GM19025 (cell line): ENCODE measurements around the gene TMEM101.
"Not testable (repeated sequence)": the region's sequence is repeated elsewhere in the genome, so short reads cannot be mapped to it uniquely, and the experiment has no call there.

Experiments used
- ATAC-seq: cut with Tn5 transposase; IDR thresholded peaks from one replicate; pipeline ENCODE4 v1.9.1; 2021; ENCODE audit warnings: mild to moderate bottlenecking, low read depth, moderate library complexity; ENCODE audit not compliant: unreplicated experiment

TMEM101 gene

DNA sequence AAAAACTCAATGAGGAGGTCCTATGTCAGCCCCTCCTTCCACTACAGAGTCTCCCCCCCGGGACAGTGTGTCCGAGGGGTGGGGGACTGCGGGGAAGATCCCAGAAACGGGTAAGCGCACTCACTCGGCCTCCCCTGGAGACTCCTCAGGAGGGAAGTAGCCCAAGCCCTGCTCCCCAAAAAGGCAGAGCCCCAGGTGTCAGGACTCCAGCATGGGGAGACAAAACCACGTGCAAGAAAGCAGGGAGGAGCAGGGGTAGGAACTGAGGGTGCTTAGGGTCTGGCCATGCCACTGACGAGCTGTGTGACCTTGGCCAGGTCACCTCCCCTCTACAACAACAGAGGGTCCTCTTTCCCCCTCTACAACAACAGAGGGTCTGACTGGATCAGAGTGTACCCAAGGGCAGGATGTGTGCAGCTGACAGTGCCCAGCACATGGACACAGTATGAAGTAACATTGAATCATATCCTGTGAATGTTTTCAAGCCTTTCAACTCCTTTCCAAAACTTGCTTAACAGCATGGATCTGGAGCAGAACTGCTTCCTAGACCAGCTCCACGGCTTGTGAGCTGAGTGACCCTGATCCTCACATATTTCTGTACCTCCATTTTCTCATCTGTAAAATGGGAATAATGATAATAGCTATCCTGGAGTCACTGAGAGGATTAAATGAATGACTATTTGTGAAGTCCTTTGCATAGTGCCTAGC lies 12.5 kb downstream of the TMEM101 start:
- ATAC-seq: no peak

DNA sequence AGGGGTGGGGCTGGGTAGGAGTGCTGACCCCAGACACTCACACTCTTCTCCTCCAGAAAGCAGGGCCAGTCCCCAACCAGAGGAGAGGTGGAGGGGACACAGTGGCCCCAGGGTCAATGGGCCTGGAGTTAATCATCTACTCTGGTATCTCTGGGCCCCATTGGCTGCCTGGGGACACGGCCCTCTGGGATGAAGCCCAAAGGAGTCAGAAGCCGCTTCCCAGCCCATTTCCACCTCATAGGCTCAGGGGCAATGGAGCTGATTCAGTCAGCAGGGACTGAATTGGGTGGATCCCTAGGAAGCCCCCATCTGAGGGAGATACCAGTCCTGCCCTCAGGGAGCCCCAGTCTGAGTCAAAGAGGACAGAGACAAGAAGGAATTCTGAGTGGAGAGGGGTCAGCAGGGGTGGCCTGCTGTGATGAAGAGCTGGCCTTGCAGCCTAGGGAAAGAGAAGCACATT lies 13.3 kb downstream of the TMEM101 start:
- ATAC-seq: no peak

DNA sequence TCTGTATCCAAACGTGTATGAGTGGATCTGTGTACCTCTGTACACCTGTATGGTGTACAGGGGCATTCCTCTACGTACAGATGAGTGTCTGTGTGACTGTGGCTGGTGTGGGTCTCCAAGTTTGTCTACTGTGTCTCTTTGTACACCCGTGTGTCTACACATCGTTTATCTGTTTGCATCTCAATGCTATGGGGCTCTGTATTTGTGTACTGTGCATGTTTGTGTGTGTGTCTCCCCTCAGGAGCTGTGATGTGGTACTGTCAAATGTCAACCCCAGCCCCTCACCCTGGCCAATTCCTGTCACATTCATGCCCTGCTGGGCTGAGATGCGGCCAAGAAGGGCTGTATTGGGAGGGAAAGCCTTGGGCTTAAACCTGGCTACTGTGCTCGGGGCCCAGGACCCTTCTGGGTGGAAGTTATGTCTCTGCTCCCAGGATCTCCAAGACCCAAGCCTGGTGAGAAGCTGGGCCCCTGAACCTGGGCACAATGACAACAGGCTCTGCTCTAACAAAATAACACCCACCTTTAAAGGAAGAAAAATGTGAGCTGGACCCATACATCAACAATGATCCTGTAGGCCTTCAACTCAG lies 13.8 kb downstream of the TMEM101 start:
- no peak for ATAC-seq

DNA sequence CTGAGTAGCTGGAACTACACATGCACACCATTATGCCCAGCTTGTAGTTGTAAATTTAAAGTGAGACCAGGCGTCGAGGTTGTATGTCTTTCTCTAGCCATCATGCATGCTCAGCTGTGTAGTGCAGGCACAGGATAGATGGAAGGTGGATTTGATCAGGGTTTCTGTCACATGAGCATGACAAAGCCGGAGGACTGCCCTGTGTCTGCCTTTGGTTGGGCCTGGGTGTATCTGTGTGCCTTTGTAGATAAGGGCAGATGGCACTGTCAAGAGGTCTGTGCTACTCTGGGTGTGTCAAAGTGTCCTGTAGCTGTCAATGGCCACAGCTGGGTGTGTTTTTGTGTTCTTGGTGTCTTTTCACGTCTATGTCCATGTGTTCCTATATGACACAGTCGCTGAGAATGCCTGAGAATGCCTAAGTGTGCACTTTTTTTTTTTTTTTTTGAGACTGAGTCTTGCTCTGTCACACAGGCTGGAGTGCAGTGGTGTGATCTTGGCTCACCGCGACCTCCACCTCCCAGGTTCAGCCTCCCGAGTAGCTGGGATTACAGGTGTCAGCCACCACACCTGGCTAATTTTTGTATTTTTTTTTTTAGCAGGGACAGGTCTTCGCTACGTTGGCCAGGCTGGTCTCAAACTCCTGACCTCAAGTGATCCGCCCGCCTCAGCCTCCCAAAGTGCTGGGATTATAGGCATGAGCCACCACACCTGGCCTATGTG lies 14.5 kb downstream of the TMEM101 start:
- ATAC-seq: no peak

DNA sequence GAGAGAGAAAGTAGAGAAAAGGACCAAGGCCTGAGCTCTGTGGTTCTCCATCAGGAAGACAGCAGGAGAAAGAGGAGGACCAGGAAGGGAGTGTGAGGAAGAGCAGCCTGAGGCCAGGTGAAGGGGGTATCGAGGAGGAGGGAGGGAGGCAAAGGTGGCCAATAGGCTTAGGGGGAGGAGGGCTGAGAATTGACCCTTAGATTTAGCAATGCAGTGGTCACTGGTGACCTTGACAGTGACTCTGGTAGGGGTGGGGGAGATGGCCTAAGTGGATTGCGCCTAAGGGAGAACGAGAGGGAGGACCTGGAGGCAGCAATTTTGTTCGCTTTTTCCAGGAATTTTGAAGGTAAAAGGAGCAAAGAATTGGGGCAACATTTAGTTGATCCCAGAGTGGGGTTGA lies 15.7 kb downstream of the TMEM101 start:
- ATAC-seq: no peak

DNA sequence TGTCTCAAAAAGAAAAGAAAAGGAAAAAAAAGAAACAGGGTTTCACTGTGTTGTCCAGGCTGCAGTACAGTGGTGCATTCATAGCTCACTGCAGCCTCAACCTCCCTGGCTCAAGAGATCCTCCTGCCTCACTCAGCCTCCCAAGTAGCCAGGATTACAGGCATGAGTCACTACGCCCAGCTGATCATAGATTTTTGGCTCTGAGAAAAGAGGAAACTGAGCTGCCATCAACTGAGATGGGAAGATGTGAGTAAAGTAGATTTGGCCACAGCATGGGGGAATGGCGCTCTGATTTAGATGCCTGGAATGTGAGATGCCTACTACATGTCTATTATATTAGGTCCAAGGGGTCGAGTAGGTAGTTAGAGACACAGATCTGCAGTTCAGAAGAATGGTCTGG lies 16.2 kb downstream of the TMEM101 start:
- no peak for ATAC-seq

DNA sequence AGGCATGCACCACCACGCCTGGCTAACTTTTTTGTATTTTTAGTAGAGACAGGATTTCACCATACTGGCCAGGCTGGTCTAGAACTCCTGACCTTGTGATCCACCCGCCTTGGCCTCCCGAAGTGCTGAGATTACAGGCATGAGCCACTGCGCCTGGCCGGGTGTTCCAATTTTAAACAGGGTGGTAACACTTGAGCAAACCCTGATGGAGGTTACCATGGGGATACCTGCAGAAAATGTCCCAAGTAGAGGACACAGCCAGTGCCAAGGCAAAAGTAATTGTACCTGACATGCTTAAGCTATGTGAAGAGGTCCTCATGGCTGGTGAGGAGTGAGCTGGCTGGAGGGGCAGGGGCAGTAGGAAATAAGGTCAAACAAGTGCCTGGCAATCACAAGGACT lies 17.6 kb downstream of the TMEM101 start:
- not testable (repeated sequence) for ATAC-seq

DNA sequence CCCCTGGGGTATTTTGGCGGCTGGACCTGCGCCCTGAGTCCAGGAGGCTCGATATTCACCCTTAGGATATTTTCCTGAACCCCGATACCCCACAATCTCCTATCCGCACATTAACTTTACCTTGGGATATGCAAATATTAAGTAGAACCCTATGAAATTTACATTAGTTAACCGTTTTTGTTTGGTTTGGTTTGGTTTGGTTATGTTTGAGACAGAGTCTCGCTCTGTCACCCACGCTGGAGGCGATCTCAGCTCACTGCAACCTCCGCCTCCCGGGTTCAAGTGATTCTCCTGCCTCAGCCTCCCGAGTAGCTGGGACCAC lies 19.7 kb downstream of the TMEM101 start:
- ATAC-seq: no peak

DNA sequence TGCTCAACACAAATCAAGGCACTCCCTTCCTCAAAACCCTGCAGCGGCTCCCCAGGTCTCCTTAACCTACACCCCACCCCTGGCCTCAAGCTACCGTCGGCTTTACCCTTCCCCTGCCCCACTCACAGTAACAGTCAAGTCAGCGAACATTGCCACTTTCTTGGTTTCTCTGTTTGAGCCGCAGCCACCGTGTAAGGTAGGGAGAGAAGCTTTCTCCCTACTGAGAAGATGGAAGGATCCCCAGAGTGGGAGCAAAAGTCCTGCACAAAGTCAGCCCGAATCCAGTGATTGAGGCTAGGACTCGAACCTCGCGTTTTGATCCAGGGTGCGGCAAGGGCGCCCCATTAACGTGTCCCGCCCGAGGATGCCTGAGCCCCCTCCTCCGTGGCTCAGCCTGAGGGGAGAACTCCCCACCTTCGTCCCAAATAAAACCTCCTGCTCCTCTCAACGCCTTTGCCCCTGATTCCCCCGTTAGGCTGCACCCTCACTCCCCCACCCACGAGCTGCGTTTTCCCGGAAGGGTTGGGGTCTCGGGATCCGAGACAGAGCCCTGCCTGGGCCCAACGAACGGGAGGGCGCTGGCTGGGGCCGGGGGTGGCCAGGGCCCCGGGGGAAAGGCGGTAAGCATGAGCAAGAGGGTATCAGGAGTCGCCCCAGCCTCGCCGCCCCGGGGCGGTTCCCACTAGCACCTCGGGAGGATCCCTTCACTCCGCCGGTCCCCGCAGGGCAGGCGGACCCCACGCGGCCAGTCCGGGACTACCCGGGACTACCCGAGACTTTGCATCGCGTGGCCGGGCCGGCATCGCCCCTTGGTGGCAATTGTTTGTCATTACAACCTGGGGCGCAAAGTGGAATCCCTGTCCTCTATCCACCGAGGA lies 20.3 kb downstream of the TMEM101 start:
- ATAC-seq: no peak

DNA sequence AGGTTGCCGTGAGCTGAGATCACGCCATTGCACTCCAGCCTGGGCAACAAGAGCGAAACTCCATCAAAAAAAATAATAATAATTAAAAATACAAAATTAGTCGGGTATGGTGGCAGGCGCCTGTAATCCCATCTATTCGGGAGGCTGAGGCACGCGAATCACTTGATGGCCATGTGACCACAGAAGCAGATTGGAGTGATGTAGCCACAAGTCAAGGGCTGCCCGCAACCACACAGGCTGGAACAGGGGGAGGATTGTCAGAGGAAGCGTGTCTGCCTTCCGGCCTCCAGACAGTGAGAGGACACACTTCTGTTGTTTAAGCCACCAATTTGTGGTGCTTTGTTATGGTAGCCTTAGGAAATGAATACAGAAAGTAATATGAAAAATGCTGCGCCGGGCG lies 22.1 kb downstream of the TMEM101 start:
- no peak for ATAC-seq

DNA sequence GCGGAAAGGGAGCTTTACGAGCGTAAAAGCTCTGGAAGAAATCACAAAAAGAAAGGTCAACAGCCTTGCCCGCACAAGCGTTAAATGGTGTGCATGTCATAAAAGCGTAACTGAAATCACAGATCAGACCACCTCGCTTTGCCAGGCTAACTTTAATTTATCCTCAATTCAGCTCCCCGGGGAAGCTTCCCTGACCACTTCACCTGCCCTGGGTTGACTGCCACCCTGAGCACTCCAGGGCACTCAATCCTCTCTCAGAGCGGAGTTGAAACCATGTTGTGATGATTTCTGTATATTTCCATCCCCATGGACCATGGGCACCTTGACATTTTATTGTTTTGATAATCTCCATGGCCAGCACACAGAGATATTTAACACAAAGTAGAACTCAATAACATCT lies 26.5 kb downstream of the TMEM101 start:
- ATAC-seq: no peak

DNA sequence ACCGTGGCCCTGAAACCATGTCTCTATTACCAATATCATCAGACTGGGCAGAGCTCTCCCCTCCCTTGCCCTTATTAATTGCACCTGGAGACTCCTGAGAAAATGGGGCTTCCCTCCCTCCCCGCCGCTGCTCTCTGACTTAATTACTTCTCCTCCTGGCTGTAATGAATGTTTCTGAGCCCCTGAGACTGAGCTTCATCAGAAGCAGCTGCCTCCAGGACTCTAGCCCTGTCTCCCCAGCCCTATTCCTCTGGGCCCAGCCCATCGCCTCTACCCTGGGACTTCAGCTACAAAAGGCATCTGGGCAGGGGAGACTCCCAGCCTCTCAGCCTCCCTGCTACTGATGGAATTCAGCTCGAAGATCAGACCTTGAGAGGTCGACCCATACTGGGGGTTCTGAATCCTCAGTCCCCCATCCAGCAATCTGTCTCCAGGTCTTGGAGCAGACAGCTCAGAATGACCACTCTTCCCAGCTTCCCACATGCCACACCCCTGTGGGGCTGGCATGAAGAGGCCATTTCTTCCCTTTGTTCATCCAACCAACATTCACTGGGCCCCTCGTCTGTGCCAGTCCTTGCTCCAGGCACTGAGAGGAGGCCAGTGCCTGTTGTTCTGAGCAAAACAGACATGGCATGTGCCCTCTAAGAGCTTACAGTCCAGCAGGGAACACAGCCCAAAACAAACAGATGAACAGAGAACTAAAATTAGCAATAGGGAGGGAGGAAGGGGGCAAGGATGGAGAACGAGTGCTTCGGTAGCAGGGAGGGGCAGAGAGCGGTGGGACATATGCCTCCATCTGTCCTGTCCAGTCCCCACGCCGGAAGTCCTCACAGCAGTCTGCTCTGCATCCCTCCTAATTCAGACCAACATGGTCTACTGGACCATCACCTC lies 27.4 kb downstream of the TMEM101 start:
- ATAC-seq: no peak

DNA sequence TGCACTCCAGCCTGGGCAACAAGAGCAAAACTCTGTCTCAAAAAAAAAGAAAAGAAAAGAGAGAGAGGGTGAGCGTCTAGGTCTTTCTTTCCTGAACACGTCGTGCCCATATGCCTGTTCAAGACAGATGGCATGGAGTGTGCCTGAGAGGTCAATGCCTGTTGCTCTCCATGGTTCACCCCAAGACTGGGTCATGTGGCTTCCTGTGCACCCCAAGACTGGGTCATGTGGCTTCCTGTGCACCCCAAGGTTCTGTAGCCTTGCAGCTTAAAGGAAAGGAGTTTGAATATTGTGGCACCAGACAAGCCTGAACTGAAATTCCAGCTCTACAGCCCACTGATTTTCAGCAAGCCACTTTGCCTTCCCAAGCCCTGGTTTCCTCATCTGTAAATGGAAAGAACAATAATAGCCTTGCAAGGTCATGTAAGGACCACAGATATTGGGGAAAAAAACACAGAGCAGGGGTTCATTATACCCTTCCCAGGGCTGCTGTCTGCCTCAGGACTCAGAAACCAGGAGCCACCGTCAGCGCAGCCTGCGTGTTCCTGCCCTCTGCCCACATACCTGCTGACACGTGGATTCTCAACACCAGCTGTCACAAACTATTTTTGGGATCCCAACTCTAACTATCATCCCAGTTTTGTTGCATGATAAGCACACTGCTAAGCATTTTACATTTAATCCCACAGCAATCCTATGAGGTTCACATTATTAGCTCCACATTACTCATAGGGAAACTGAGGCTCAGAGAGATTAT lies 28.4 kb downstream of the TMEM101 start:
- no peak for ATAC-seq

DNA sequence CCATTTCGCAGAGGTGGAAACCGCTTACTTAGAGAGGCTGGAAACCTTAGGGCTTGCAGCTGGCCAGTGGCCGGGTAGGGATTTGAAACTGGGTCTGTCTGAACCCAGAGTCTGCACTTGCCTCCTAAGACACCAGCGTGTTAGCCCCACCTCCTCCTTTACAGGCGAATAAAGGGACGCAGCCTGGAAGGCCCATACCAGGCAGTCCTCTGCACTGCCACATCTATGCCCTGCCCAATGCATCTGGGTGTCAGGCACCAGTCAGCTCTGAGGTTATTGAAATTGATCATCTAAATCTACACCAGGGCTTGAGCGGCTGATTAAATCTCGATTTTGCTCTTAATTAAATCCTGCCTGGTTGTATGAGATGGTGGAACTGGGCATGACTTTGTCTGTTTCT lies 30.2 kb downstream of the TMEM101 start:
- ATAC-seq: no peak

DNA sequence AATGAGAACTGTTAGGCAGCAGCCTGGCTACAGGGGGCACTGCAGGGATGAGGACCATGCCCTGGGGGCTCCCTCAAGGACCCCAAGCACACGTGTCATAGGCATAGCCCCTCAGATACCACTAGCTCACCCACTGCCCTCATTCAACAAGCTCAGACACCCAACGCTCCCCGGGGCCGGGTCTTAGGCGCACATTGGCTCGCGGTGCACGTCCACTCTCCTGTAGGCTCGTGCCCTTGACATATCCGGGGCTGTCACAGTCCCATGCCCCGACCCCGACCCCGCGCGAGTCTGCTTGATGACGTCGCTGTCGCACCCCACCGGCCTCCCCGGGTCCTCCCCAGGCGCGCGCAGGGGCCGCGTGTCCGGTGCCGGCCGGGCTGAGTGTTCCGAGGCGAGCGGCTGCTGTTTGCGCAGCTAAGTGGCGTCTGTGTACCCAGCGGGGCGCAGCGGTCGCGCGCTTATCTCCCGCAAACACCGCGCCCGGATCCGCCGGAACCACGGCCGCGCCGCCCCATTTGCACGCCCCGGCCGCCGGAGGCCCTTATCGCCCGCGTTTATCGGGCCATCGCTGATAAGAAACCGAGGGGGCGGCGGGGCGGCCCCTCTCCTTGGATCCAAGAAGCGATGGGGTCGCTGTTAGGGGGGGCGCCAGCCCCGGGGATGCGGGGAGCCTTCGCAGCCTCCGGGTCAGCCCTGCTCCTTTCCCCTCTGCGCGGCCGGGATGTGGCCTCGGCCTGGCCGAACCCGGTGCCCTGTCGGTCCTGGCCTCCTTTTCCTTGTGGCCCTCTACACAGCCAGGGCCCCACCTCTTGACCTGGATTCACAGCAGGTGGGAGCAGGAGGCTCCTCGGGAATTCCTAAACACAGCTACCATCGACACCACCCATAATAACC lies 31.0 kb downstream of the TMEM101 start:
- no peak for ATAC-seq

DNA sequence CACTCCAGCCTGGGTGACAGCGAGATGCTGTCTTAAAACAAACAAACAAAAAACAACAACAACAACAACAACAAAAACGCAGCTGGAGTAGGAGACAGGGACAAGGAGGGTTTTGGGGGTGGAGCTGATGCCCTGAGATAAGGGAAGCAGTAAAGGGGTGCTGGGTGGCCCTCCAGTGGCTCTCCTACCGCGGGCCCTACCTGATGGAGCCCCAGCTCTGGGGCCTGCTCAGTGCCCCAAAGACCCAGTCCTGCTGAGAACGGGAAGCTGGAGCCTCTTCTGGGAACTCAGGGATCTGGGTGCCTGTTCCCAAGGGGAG lies 31.6 kb downstream of the TMEM101 start:
- ATAC-seq: no peak

DNA sequence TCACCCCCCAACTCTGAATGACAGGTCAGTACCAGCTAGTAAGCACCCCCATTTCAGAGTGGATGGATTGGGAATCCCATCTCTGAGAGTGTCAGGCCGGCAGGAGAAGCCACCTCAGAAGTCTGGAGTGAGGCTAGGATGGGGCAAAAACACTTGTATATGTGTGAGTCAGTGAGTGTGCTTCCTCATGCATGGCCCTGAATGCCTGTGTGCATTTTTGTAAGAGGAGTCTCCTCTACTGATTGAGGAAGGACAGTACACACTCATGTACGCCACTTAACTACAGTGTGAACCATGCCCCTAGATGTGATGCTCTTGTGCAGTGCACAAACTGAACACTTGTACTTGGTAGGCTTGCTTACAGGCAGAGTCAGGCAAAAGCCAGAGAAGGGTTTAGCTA lies 32.6 kb downstream of the TMEM101 start:
- no peak for ATAC-seq

DNA sequence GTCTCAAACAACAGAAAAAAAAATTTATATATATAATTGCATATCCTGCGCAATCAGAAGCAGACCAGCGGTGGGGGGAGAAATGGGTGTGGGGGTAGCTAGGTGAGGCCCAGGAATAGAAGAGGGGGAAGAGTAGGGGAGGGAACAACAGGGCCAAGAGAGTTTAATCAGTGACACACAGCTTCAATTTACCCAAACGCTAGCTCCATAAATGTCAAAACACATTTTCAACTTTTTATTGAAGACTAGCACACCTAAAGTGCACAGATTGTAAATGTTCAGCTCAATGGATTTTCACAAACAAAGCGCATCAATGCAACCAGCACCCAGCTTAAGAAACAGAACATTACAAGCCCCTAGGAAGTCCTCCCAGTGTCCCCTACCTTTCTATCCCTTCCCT lies 35.1 kb downstream of the TMEM101 start:
- no peak for ATAC-seq

DNA sequence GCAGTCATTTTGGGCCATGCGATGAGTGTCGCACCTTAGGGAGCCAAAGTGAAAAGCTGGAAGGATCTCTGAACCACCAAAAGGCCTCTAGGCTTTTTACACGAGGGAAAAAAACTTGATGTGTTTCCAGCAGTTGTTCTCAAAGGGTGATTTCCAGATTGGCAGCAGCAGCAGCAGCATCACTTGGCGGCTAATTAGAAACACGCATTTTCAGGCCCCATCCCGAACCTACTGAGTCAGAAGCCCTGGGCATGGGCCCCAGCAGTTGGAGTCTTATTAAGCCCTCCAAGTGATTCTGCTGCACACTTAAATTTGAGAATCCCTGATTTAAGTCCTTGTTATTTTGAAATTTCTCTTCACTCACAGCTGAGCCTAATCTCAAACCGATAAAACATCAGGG lies 35.8 kb downstream of the TMEM101 start:
- ATAC-seq: no peak
